ENCODE data around the gene AEBP2. TPM values are rescaled to one million over a fixed set of nuclear protein-coding genes. Genes with fewer than 3 reads are reported as not detected.

Gene AEBP2
- total and polyA plus RNA-seq, 2 of the 8 experiments (the other 6 are each of a cell fraction or from before 2014, with no cell fraction given), result 13.6 to 61.4 TPM

DNA sequence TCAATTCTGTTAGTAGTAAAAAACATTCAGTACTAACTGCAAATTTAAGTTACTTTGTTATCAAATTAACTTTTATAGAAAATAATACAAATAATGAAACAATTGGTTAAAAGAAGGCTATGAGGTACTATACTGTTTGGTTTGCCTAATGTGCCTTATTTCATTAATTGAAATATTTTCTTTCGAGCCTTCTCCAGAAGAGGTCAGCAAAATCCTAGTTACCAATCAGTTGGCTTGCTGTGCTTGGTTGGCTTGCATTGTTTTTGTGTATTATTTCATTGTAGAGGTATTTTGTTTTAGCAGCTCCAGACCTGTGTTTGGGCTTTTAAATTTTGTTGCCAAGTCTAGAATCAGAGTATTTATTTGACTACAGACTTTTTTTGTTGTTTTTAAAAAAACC, 68.5 kb downstream of the AEBP2 start:
- no peak overlapping the region for H2BK5ac ChIP-seq (ENCODE audit: low read depth, low read length)
- DNase-seq (ENCODE audit: low read depth in 1 of 2, low spot score in 2 of 2), result no peak
- ChIA-PET POLR2A (ENCODE audit: partially characterized antibody) (interaction anchor here (1.8 kb wide), 1 partner anchor 20 kb away, joined by 4 read pairs; no protein-coding TSS in a partner anchor), CTCF (ENCODE audit: partially characterized antibody) (interaction anchor here (0.6 to 1.8 kb wide), 8 partner anchors 9 to 923 kb away, joined by 3 to 5 read pairs (median 3); no protein-coding TSS in a partner anchor)
- peaks cover 13% of the 10 kb centered on the region for H3K79me1 ChIP-seq (ENCODE audit: low read depth, low read length)
- no peak overlapping the region for H3K27ac ChIP-seq (ENCODE audit: low read depth, low read length)
- H3K23ac ChIP-seq (ENCODE audit: insufficient read length), result no peak overlapping the region
- H3K27me3 ChIP-seq (replicated peaks in 1 of 4; ENCODE audit: control insufficient read depth in 3 of 4, extremely low read depth in 1 of 4, insufficient read depth in 3 of 4, low read length in 3 of 4), result no peaks in the 10 kb centered on the region
- H4K91ac ChIP-seq (replicated peaks; ENCODE audit: insufficient read length, low read length), result no peak overlapping the region
- H3K4me2 ChIP-seq (ENCODE audit: insufficient read depth in 1 of 2, low read depth in 2 of 2, low read length in 2 of 2), result no peak overlapping the region
- H4K5ac ChIP-seq (ENCODE audit: insufficient read length, low read depth, low read length), result no peak overlapping the region
- no peak overlapping the region for H2BK15ac ChIP-seq (ENCODE audit: low read length)
- no peaks in the 10 kb centered on the region for H3K9me3 ChIP-seq (ENCODE audit: insufficient read depth in 2 of 2, low read depth in 1 of 2, low read length in 1 of 2)
- H3K4ac ChIP-seq (replicated peaks; ENCODE audit: insufficient read length, low read depth, low read length), result no peak overlapping the region
- H3K9ac ChIP-seq (replicated peaks in 1 of 4; ENCODE audit: extremely low read depth in 1 of 4, low read depth in 3 of 4, low read length in 3 of 4), result no peak overlapping the region
- no peak overlapping the region for H2AK5ac ChIP-seq (ENCODE audit: low read depth, low read length)
- H4K20me1 ChIP-seq (replicated peaks in 1 of 2; ENCODE audit: control insufficient read depth in 1 of 2, insufficient read depth in 2 of 2, low read length in 2 of 2), result peaks cover 9 to 12% of the 10 kb centered on the region in 2 experiments
- H3K56ac ChIP-seq (replicated peaks; ENCODE audit: insufficient read length, low read depth, low read length), result no peak overlapping the region
- H2AFZ ChIP-seq (ENCODE audit: low read length), result no peak overlapping the region
- no peak overlapping the region for H3K14ac ChIP-seq (ENCODE audit: insufficient read length)
- no peak overlapping the region for H2BK20ac ChIP-seq (ENCODE audit: low read length)
- H3K4me1 ChIP-seq (replicated peaks in 1 of 4; ENCODE audit: control insufficient read depth in 3 of 4, insufficient read depth in 4 of 4, low read length in 3 of 4), result peaks cover 0 to 2% (median 0%) of the 10 kb centered on the region in 4 experiments; a peak in 1 of 7 replicates
- H2BK12ac ChIP-seq (ENCODE audit: low read depth, low read length), result no peak overlapping the region
- no peak overlapping the region for H4K8ac ChIP-seq (ENCODE audit: extremely low read depth, insufficient read depth, low read length)
- 95% methylated on average over 1 of the region's 1 CpG; no CpG with 5 or more reads in 1 of the 2 experiments for WGBS, 2 experiments (ENCODE audit: extremely low coverage in 1 of 2, insufficient coverage in 1 of 2, insufficient read length in 1 of 2, insufficient replicate concordance in 2 of 2, low coverage in 1 of 2, low lambda C conversion rate in 2 of 2, missing lambda C conversion rate in 1 of 2)
- peaks cover 4 to 85% of the 10 kb centered on the region in 2 experiments; a peak in 3 of 4 replicates for H3K79me2 ChIP-seq (ENCODE audit: control insufficient read depth in 1 of 2, insufficient read depth in 2 of 2, low read length in 2 of 2)
- no peak for FAIRE-seq
- peaks cover 0 to 40% (median 9%) of the 10 kb centered on the region in 4 experiments; a peak in 4 of 8 replicates for H3K36me3 ChIP-seq (ENCODE audit: control insufficient read depth in 2 of 4, insufficient read depth in 4 of 4, low read length in 3 of 4)
- H2BK120ac ChIP-seq (replicated peaks; ENCODE audit: low read depth, low read length), result no peak overlapping the region
- no peak for TF ChIP-seq RXRA (IDR thresholded peaks at IDR 0.05; ENCODE audit: insufficient read depth, low read depth, low read length)
- TF ChIP-seq, protein P1, sequence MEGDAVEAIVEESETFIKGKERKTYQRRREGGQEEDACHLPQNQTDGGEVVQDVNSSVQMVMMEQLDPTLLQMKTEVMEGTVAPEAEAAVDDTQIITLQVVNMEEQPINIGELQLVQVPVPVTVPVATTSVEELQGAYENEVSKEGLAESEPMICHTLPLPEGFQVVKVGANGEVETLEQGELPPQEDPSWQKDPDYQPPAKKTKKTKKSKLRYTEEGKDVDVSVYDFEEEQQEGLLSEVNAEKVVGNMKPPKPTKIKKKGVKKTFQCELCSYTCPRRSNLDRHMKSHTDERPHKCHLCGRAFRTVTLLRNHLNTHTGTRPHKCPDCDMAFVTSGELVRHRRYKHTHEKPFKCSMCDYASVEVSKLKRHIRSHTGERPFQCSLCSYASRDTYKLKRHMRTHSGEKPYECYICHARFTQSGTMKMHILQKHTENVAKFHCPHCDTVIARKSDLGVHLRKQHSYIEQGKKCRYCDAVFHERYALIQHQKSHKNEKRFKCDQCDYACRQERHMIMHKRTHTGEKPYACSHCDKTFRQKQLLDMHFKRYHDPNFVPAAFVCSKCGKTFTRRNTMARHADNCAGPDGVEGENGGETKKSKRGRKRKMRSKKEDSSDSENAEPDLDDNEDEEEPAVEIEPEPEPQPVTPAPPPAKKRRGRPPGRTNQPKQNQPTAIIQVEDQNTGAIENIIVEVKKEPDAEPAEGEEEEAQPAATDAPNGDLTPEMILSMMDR (IDR thresholded peaks at IDR 0.05; ENCODE audit: control extremely low read depth in 1 of 3, insufficient read depth in 1 of 3, low read depth in 1 of 3, low read length in 3 of 3), result peak in 2 of 3 experiments; percentile 2 to 11; a peak in 2 of 4 replicates
- peak; percentile 24 to 34; a peak in 3 of 4 replicates for TF ChIP-seq RAD21 (IDR thresholded peaks at IDR 0.05 in 1 of 2, conservative IDR thresholded peaks at IDR 0.05 in 1 of 2; ENCODE audit: low read depth in 2 of 2, low read length in 2 of 2)
- H3K18ac ChIP-seq (ENCODE audit: extremely low read depth, low read length), result no peak overlapping the region
- H3K23me2 ChIP-seq (ENCODE audit: low read depth, low read length), result no peaks in the 10 kb centered on the region
- H3K4me3 ChIP-seq (ENCODE audit: extremely low read depth in 1 of 4, insufficient read depth in 2 of 4, low read depth in 3 of 4, low read length in 4 of 4), result no peak overlapping the region

All from H1 (cell line).